ENCODE results near the gene NAT8L.

DNA sequence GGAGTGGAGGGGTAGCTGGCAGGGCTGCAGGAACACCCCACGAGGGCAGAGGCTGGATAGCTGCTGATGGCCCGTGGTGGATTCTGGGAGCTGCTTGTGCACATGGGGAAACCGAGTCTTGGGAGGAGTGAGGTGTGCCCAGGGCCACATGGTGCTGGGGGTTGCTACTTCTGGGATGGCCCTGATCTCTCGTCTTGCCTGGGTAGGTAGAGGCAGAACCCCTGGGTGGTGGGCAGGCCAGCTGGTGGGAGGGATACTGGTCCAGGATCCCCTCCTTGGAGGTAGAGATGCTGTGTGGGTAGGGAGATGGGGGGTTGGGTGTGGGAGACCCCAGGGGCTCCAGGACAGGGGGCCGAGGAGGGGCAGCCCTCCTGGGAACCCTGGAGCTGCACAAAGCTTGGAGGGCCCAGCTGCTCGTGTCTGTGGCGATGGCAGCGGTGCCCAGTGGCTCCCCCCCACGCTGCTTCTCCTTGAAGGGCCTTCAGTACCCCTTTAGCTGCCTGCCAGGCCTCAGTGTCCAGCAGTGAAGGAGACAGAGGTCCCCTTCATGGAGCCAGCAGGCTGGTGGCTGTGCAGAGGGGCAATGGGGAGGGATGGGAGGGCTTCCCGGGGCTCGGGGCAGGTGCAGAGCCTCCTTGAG, 3.2 kb downstream of the NAT8L start:
- no peak for TF ChIP-seq EP300 (IDR thresholded peaks at IDR 0.05)
- TF ChIP-seq, protein P1, sequence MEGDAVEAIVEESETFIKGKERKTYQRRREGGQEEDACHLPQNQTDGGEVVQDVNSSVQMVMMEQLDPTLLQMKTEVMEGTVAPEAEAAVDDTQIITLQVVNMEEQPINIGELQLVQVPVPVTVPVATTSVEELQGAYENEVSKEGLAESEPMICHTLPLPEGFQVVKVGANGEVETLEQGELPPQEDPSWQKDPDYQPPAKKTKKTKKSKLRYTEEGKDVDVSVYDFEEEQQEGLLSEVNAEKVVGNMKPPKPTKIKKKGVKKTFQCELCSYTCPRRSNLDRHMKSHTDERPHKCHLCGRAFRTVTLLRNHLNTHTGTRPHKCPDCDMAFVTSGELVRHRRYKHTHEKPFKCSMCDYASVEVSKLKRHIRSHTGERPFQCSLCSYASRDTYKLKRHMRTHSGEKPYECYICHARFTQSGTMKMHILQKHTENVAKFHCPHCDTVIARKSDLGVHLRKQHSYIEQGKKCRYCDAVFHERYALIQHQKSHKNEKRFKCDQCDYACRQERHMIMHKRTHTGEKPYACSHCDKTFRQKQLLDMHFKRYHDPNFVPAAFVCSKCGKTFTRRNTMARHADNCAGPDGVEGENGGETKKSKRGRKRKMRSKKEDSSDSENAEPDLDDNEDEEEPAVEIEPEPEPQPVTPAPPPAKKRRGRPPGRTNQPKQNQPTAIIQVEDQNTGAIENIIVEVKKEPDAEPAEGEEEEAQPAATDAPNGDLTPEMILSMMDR (IDR thresholded peaks at IDR 0.05), result no peak
- TF ChIP-seq POLR2AphosphoS5 (IDR thresholded peaks at IDR 0.05), result no peak
- no peak for TF ChIP-seq POLR2A (IDR thresholded peaks at IDR 0.05)
